IgD-negative memory B cell (primary cell): ENCODE data around the gene HEG1. TPM values are rescaled to one million over a fixed set of nuclear protein-coding genes. Genes with fewer than 3 reads are reported as not detected.

Experiments
- H3K27ac Mint-ChIP-seq, 3 donors: one replicate each; pipeline ENCODE4 v1.8.0; 2020 to 2022; ENCODE audit warnings: mild to moderate bottlenecking in 3 of 3, mixed read lengths in 3 of 3, moderate library complexity in 1 of 3
- H3K27me3 Mint-ChIP-seq: one replicate; pipeline ENCODE4 v1.8.0; 2021; ENCODE audit warnings: mixed read lengths
- H3K36me3 Mint-ChIP-seq: one replicate; pipeline ENCODE4 v1.8.0; 2020; ENCODE audit warnings: mild to moderate bottlenecking, mixed read lengths
- H3K4me1 Mint-ChIP-seq, 3 donors: one replicate each; pipeline ENCODE4 v1.8.0; 2020 to 2022; ENCODE audit warnings: mixed read lengths in 3 of 3, mild to moderate bottlenecking in 1 of 3
- H3K4me3 Mint-ChIP-seq, 4 donors: one replicate each; pipeline ENCODE4 v1.8.0; 2020 to 2022; ENCODE audit warnings: mild to moderate bottlenecking in 4 of 4, mixed read lengths in 4 of 4, moderate library complexity in 3 of 4
- H3K9me3 Mint-ChIP-seq, 3 donors: one replicate each; pipeline ENCODE4 v1.8.0; 2020 to 2021; ENCODE audit warnings: mixed read lengths in 3 of 3, mild to moderate bottlenecking in 1 of 3
- polyA plus RNA-seq: library from polyadenylated mRNA; unstranded; fragments of 300-500 nt; fragmentation: Illumina TruSeq; gene quantifications from one replicate; pipeline ENCODE4 v1.2.3, GENCODE V29; 2021

HEG1 gene
- polyA plus RNA-seq, 1 donor from 2014 or later = 1.5 TPM

DNA sequence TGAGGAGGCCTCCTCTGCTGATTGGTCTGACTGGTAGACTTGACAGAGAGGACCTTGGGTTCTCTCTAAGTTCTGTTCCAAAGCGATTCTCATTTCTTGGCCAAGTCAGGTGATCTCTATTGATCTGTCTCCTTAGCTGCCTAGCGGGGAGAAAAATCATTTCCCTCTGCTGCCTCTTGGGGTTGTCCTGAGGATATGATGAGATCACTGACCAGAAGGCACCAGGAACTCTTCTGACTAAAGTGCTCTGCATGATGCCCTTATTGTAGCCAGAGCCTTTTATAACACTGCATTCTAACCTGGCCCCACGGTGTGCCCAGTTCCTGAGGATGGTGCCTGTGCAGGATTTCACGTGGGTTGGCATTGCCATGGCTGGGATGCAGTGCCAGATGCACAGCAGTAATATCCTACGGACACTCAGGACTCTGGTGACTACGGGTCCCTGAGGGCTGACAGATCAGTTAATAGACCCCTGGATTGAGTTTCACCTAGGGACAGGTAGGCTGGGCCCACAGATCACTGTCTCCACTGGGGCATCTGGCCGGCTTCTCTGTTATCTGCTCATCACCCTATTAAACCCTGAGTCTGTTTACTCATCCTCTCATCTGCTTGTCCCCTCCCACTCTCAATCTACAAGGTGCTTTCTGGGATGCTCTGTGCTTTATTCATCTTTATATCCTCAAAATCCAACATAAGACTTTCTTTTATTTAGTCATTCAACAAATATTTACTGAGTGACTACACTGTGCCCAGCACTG, 3.9 kb upstream of the HEG1 start:
- H3K36me3 Mint-ChIP-seq = peaks cover 1% of the 10 kb centered on the region

DNA sequence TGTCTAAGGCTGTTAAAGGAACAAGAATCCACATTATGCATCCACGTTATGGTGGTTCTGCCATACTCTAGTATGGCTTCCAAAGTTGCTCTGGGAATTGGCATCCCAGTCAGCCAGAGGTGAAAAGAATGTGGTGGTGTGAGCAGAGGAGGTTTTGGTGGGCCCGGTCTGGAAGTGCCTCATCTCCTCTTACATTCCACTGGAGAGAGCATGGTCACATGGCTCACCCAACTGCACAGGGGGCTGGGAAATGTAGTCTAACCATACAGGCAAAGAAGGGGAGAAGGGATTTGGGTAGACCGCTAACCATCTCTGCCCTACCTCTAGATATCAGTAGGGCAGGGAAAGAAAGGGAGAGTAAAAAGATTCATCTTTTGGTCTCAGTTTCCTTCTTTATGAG, 3.2 kb upstream of the HEG1 start:
- Mint-ChIP-seq H3K27ac (no peak overlapping the region), H3K36me3 (peaks cover 1% of the 10 kb centered on the region), H3K9me3 (no peaks in the 10 kb centered on the region), H3K27me3 (peaks cover 5% of the 10 kb centered on the region), H3K4me3 (peak overlapping the region in 1 of 4 donors; percentile 58), H3K4me1 (peaks cover 9 to 11% (median 11%) of the 10 kb centered on the region in 3 donors)

More for the DNA sequence above, 3.9 kb upstream of the HEG1 start:
- H3K4me3 Mint-ChIP-seq = peak overlapping the region in 1 of 4 donors; percentile 58
- no peaks in the 10 kb centered on the region for H3K9me3 Mint-ChIP-seq
- H3K27me3 Mint-ChIP-seq = peaks cover 10% of the 10 kb centered on the region
- H3K27ac Mint-ChIP-seq = peak overlapping the region in 1 of 3 donors; percentile 4
- H3K4me1 Mint-ChIP-seq = peaks cover 3 to 7% (median 5%) of the 10 kb centered on the region in 3 donors

DNA sequence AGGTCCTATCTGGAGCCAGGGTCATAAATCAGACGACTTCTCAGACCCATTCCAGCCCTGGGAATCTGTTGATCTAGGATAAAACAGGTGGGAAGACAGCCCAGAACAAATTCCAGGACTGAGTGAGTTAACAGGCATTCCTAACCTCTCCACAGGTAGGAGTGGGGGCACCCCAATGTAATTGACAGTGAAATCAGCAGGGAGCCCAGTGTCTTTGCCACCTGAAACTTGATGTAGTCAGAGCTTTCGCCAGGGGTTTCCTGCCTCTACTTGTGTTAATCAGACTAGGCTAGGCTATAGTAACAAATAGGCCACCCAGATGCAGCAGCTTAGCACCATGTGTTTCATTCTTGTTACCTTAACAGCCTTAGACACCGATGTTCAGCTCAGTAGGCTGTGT, 2.7 kb upstream of the HEG1 start:
- peaks cover 1% of the 10 kb centered on the region for H3K36me3 Mint-ChIP-seq
- H3K4me1 Mint-ChIP-seq = peaks cover 12 to 15% (median 13%) of the 10 kb centered on the region in 3 donors
- peak overlapping the region in 1 of 4 donors; percentile 69 for H3K4me3 Mint-ChIP-seq

GRCh38 chr3:125057186-125057850, 1.5 kb upstream of the HEG1 start:
- peaks cover 1% of the 10 kb centered on the region for H3K36me3 Mint-ChIP-seq
- peak overlapping the region in 1 of 3 donors; percentile 14 for H3K27ac Mint-ChIP-seq
- H3K4me1 Mint-ChIP-seq = peaks cover 23 to 26% (median 25%) of the 10 kb centered on the region in 3 donors
- H3K27me3 Mint-ChIP-seq = peaks cover 2% of the 10 kb centered on the region
- H3K4me3 Mint-ChIP-seq = peak overlapping the region; percentile 19 to 82 (median 61)
- H3K9me3 Mint-ChIP-seq = no peaks in the 10 kb centered on the region

More for the DNA sequence above, 2.7 kb upstream of the HEG1 start:
- Mint-ChIP-seq H3K9me3 (no peaks in the 10 kb centered on the region), H3K27me3 (peaks cover 4% of the 10 kb centered on the region), H3K27ac (no peak overlapping the region)

DNA sequence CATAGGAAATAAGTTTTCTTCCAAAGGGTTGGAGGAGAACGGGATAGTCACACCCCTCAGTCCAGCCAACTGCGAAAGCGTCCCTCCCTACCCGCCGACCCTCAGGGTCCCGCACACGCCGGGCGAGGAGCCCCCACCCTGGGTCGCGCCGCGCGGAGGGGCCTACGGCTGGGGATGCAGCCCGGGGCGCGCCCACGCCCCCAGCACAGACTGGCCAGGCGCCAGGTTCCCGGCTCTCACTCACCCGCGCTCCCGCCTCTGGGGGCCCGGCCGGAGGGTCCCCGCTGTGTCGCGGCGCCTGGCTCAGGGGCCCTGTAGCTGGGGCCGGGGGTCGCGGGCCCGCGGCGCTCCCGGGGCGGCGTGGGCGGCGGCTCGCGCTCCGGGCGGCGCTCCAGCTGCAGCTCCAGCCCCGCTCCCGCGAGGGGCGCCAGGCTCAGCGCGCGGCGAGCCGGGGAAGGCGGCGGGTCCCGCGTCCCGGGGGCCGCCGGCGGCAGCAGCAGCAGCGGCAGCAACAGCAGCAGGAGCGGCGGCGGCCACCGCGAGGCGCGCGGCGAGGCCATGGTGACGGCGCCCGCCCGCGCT, 375 bp downstream of the HEG1 start:
- no peaks in the 10 kb centered on the region for H3K27me3 Mint-ChIP-seq
- H3K9me3 Mint-ChIP-seq = no peaks in the 10 kb centered on the region
- peak overlapping the region; percentile 90 to 98 (median 95) for H3K4me3 Mint-ChIP-seq
- H3K36me3 Mint-ChIP-seq = no peaks in the 10 kb centered on the region
- peaks cover 35 to 40% (median 36%) of the 10 kb centered on the region in 3 donors for H3K4me1 Mint-ChIP-seq
- peak overlapping the region; percentile 77 to 87 (median 84) for H3K27ac Mint-ChIP-seq

GRCh38 chr3:125054449-125055329, 1.1 kb downstream of the HEG1 start:
- H3K27me3 Mint-ChIP-seq = no peaks in the 10 kb centered on the region
- H3K27ac Mint-ChIP-seq = peak overlapping the region; percentile 77 to 87 (median 84)
- peak overlapping the region; percentile 90 to 98 (median 95) for H3K4me3 Mint-ChIP-seq
- H3K36me3 Mint-ChIP-seq = no peaks in the 10 kb centered on the region
- peaks cover 35 to 41% (median 37%) of the 10 kb centered on the region in 3 donors for H3K4me1 Mint-ChIP-seq
- no peaks in the 10 kb centered on the region for H3K9me3 Mint-ChIP-seq

DNA sequence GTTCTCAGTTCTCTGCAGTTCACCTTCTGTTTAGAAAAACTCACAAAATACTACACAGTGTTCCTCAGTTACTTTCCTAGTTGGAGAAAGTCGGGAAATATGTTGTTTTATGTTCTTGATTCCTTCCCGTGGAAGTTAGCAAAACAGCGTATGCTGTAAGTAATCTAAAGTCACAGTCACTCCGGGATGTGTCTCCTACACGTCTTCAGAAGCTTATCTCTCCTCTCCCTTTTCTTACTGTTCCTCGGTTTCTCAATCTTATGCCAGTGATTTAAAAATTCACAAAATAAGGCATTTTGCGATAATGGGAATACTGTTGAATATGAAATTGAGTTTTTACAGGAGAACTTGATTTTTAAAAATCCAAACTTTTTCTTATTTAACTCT, 1.7 kb downstream of the HEG1 start:
- Mint-ChIP-seq H3K27me3 (no peaks in the 10 kb centered on the region), H3K36me3 (no peaks in the 10 kb centered on the region), H3K9me3 (no peaks in the 10 kb centered on the region), H3K27ac (peak overlapping the region; percentile 77 to 96 (median 84)), H3K4me1 (peaks cover 35 to 41% (median 41%) of the 10 kb centered on the region in 3 donors), H3K4me3 (peak overlapping the region; percentile 90 to 98 (median 95))

DNA sequence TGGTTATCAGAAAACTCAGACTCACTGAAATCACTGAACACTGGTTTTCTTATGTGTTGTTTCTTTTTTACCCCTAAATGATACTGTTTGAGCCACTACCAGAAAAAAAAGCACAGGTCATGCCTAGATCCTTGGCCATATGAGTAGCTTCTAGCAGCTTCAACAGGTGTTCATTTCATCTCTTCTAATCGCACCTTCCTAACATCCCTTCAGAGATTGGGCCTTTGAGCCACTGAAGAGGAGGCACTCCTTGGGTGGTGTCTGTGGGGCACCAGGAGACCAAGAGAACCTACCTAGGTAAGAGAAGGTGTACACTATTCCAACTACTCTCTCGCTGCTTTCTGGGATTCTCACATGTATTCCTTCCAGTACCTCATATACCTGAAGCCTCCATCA, 2.5 kb downstream of the HEG1 start:
- Mint-ChIP-seq H3K27ac (peak overlapping the region; percentile 77 to 96 (median 84)), H3K9me3 (no peaks in the 10 kb centered on the region), H3K4me1 (peaks cover 35 to 41% (median 41%) of the 10 kb centered on the region in 3 donors), H3K36me3 (no peaks in the 10 kb centered on the region), H3K4me3 (peak overlapping the region in 2 of 4 donors; percentile 96 to 98), H3K27me3 (no peaks in the 10 kb centered on the region)

GRCh38 chr3:125052624-125053303, 3.0 kb downstream of the HEG1 start:
- H3K4me1 Mint-ChIP-seq = peaks cover 35 to 41% (median 41%) of the 10 kb centered on the region in 3 donors

GRCh38 chr3:125051715-125052581, 3.8 kb downstream of the HEG1 start:
- H3K4me3 Mint-ChIP-seq = peak overlapping the region; percentile 75 to 98 (median 90)
- H3K9me3 Mint-ChIP-seq = no peaks in the 10 kb centered on the region
- H3K27me3 Mint-ChIP-seq = no peaks in the 10 kb centered on the region
- peaks cover 35 to 42% (median 41%) of the 10 kb centered on the region in 3 donors for H3K4me1 Mint-ChIP-seq
- H3K27ac Mint-ChIP-seq = peak overlapping the region; percentile 73 to 96 (median 76)
- H3K36me3 Mint-ChIP-seq = no peaks in the 10 kb centered on the region

More at GRCh38 chr3:125052624-125053303, 3.0 kb downstream of the HEG1 start:
- Mint-ChIP-seq H3K4me3 (peak overlapping the region; percentile 75 to 98 (median 90)), H3K27me3 (no peaks in the 10 kb centered on the region), H3K9me3 (no peaks in the 10 kb centered on the region), H3K27ac (peak overlapping the region; percentile 73 to 96 (median 77)), H3K36me3 (no peaks in the 10 kb centered on the region)

DNA sequence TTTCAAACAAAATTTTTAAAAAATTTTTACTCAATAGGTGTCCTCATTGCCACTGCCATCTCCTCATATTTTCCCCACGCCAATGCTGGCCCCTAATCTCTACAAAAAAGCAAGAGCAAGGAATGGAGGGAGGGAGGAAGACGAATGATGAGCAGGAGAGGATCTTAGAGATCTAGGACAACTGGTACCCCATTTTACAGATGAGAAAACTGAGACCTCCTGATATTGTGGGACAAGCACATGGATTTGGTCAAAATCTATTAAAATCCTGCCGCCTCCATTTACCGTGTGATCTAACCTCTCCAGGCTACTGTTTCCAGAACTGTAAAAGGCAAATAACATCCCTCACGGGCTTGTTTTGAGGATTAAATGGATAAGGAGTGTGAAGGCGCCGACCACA, 4.6 kb downstream of the HEG1 start:
- Mint-ChIP-seq H3K4me1 (peaks cover 35 to 48% (median 42%) of the 10 kb centered on the region in 3 donors), H3K4me3 (peak overlapping the region in 3 of 4 donors; percentile 14 to 98 (median 75)), H3K27me3 (no peaks in the 10 kb centered on the region), H3K9me3 (no peaks in the 10 kb centered on the region), H3K36me3 (no peaks in the 10 kb centered on the region), H3K27ac (peak overlapping the region in 1 of 3 donors; percentile 76)

GRCh38 chr3:125050488-125051090, 5.2 kb downstream of the HEG1 start:
- no peaks in the 10 kb centered on the region for H3K36me3 Mint-ChIP-seq
- peaks cover 35 to 48% (median 42%) of the 10 kb centered on the region in 3 donors for H3K4me1 Mint-ChIP-seq
- peak overlapping the region in 1 of 4 donors; percentile 14 for H3K4me3 Mint-ChIP-seq
- H3K9me3 Mint-ChIP-seq = no peaks in the 10 kb centered on the region
- H3K27me3 Mint-ChIP-seq = no peaks in the 10 kb centered on the region
- H3K27ac Mint-ChIP-seq = no peak overlapping the region

DNA sequence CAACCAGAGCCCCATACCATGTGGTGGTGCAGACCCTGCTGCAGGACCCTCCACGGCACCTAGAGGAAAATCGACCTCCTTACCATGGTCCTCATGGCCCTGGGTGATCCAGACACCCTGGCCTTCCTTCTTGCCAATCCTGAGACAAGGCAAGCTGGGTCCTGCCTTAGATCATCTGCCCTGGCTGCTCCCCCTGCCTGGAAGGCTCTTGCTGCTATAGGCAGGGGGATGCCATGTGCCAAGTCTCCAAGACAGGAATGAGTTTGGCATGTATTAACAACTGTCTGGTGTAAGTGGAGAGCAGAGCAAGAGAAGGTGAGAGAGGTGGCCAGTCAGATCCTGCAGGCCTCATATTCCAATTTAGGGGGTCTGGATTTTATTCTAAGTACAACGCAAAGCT, 7.5 kb downstream of the HEG1 start:
- H3K36me3 Mint-ChIP-seq = no peaks in the 10 kb centered on the region
- H3K4me1 Mint-ChIP-seq = peaks cover 24 to 30% (median 28%) of the 10 kb centered on the region in 3 donors
- H3K27me3 Mint-ChIP-seq = no peaks in the 10 kb centered on the region
- peak overlapping the region in 1 of 4 donors; percentile 7 for H3K4me3 Mint-ChIP-seq
- no peaks in the 10 kb centered on the region for H3K9me3 Mint-ChIP-seq
- no peak overlapping the region for H3K27ac Mint-ChIP-seq
